HEK293 (cell line): ENCODE data around the gene CST9.

Experiments
- BCL11A ChIP-seq: fragments of 450-650 bp; formaldehyde crosslinking; IDR thresholded peaks from 2 replicates; pipeline ENCODE4 v1.5.1; 2016; ENCODE audit warnings: low read depth, missing biosample characterization, missing genetic modification characterization
- CTCF ChIP-seq: fragments of 450-650 bp; formaldehyde crosslinking; IDR thresholded peaks from 2 replicates; pipeline ENCODE4 v1.5.1; 2016; ENCODE audit warnings: missing biosample characterization, missing genetic modification characterization
- HOXA7 ChIP-seq: sonication (generic); formaldehyde crosslinking; IDR thresholded peaks from 2 replicates; pipeline ENCODE4 v1.8.1; 2022; ENCODE audit warnings: missing genetic modification reagents, borderline replicate concordance
- KLF1 ChIP-seq: fragments of 450-650 bp; formaldehyde crosslinking; IDR thresholded peaks from 2 replicates; pipeline ENCODE4 v1.5.1; 2016; ENCODE audit warnings: missing biosample characterization, missing genetic modification characterization
- REST ChIP-seq: fragments of 450-650 bp; formaldehyde crosslinking; IDR thresholded peaks from 2 replicates; pipeline ENCODE4 v1.5.1; 2016; ENCODE audit warnings: missing biosample characterization, missing genetic modification characterization
- SCRT1 ChIP-seq: fragments of 450-650 bp; formaldehyde crosslinking; IDR thresholded peaks from 2 replicates; pipeline ENCODE4 v1.5.1; 2016; ENCODE audit warnings: missing biosample characterization, missing genetic modification characterization, borderline replicate concordance
- ZBTB21 ChIP-seq: fragments of 450-650 bp; formaldehyde crosslinking; IDR thresholded peaks from 2 replicates; pipeline ENCODE4 v1.5.1; 2017; ENCODE audit warnings: missing biosample characterization, missing genetic modification characterization
- ZBTB7A ChIP-seq: fragments of 450-650 bp; formaldehyde crosslinking; IDR thresholded peaks from 2 replicates; pipeline ENCODE4 v1.5.1; 2016; ENCODE audit warnings: low read depth, missing biosample characterization, missing genetic modification characterization
- ZBTB8A ChIP-seq: fragments of 450-650 bp; formaldehyde crosslinking; IDR thresholded peaks from 2 replicates; pipeline ENCODE4 v1.5.1; 2016; ENCODE audit warnings: missing biosample characterization, missing genetic modification characterization
- ZNF223 ChIP-seq: fragments of 450-650 bp; formaldehyde crosslinking; IDR thresholded peaks from 2 replicates; pipeline ENCODE4 v1.5.1; 2016; ENCODE audit warnings: missing biosample characterization, missing genetic modification characterization
- ZNF768 ChIP-seq: fragments of 450-650 bp; formaldehyde crosslinking; IDR thresholded peaks from 2 replicates; pipeline ENCODE4 v1.5.1; 2018; ENCODE audit warnings: missing biosample characterization, mild to moderate bottlenecking, missing genetic modification characterization
- ZNF785 ChIP-seq: fragments of 450-650 bp; formaldehyde crosslinking; IDR thresholded peaks from 2 replicates; pipeline ENCODE4 v1.5.1; 2016; ENCODE audit warnings: missing biosample characterization, missing genetic modification characterization

- TF ChIP-seq HOXA7 (no peak), SCRT1 (tag by site-specific recombination) (no peak), CTCF (no peak), ZBTB8A (tag by site-specific recombination) (no peak), BCL11A (tag by site-specific recombination) (no peak), REST (tag by site-specific recombination) (no peak), KLF1 (tag by site-specific recombination) (no peak), ZNF768 (tag by site-specific recombination) (no peak), ZBTB7A (no peak), ZNF223 (tag by site-specific recombination) (no peak), ZNF785 (tag by site-specific recombination) (no peak), ZBTB21 (tag by site-specific recombination) (no peak)
These were observed 7.2 kb downstream of the CST9 start for GRCh38 chr20:23598481-23598880.
